H4 (cell line): Measurements from ENCODE around the gene MLNR. TPM values are rescaled to one million over a fixed set of nuclear protein-coding genes. Genes with fewer than 3 reads are reported as not detected.
A peak's percentile ranks its signal among the peaks of the same experiment; 100 is the strongest.

Experiments used
- DNase-seq: peaks from one replicate; pipeline ENCODE4 v3.0.0-alpha.2; 2015; ENCODE audit warnings: low spot score
- total RNA-seq: library from RNA; depleted of rRNA; stranded (reverse); fragments of >200 nt; shearing (Covaris generic); gene quantifications from 2 replicates; pipeline ENCODE4 v1.2.3, GENCODE V29; 2014; rRNA removed

The MLNR gene, protein sequence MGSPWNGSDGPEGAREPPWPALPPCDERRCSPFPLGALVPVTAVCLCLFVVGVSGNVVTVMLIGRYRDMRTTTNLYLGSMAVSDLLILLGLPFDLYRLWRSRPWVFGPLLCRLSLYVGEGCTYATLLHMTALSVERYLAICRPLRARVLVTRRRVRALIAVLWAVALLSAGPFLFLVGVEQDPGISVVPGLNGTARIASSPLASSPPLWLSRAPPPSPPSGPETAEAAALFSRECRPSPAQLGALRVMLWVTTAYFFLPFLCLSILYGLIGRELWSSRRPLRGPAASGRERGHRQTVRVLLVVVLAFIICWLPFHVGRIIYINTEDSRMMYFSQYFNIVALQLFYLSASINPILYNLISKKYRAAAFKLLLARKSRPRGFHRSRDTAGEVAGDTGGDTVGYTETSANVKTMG
- total RNA-seq: not detected in 2 replicates

DNA sequence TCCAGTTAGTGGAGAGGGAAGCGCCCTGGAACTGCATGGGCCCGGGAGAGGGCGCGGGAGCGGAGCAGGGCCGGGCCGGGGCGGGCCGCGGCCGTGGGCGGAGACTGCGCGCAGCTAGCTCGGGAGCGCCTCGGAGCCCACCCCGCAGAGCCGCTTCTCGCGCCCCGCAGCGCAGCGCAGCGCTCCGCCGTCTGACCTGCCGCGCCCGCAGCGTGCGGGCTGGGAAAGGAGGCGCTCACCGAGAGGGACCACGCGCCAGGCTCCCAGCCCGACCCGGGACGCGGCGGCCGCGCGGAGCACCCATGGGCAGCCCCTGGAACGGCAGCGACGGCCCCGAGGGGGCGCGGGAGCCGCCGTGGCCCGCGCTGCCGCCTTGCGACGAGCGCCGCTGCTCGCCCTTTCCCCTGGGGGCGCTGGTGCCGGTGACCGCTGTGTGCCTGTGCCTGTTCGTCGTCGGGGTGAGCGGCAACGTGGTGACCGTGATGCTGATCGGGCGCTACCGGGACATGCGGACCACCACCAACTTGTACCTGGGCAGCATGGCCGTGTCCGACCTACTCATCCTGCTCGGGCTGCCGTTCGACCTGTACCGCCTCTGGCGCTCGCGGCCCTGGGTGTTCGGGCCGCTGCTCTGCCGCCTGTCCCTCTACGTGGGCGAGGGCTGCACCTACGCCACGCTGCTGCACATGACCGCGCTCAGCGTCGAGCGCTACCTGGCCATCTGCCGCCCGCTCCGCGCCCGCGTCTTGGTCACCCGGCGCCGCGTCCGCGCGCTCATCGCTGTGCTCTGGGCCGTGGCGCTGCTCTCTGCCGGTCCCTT is at the start of gene MLNR:
MLNR (plus strand) TSS at position 303 of the 820 bp plus-strand sequence; CDS start at position 303, 0 bp downstream.
- no peak for DNase-seq

GRCh38 chr13:49171359-49171758 is 48.8 kb upstream of the MLNR start:
- no peak for DNase-seq

- DNase-seq: no peak
Measured at GRCh38 chr13:49183672-49184325, 36.3 kb upstream of the MLNR start.

- DNase-seq: no peak
Measured at GRCh38 chr13:49184621-49185020, 35.5 kb upstream of the MLNR start.

DNA sequence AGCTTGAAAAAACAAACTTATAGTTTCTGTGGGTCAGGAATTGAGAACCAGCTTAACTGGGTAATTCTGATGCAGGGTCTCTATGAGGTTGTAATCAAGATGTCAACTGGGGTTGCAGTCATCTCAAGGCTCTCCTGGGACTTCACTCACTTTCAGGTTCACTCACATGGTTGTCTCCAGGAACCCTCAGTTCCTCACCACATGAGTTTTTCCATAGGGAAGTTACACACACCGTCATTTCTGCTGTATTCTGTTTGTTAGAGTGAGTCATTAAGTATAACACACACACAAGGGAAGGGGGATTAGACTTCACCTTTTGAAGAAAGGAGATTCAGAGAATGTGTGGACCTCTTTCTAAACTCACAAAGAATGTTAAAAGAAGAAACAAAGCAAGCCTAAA is 34.9 kb upstream of the MLNR start:
- DNase-seq: no peak

- no peak for DNase-seq
Measured at GRCh38 chr13:49190901-49191300, 29.2 kb upstream of the MLNR start.

GRCh38 chr13:49206641-49207040 is 13.5 kb upstream of the MLNR start:
- no peak for DNase-seq

DNA sequence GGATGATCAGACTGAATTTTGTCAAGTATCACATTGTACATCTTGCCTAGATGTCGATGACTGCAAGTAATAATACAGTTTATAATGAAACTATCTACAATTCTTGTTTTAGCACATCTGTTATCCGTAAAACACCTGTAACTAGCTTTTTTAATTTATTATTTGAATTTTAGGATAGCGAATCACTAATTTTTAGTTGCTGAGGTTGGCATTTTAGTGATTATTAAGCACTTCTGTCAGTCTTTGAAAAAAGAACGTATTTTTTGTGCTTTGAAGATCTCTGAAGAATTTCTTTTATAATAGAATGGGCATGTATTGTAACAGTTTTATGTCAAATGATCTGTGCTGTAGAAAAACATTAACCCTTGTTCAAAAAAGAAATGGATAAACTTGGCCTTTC is 11.5 kb upstream of the MLNR start:
- no peak for DNase-seq

GRCh38 chr13:49210114-49210513 is 10.0 kb upstream of the MLNR start:
- DNase-seq: no peak

GRCh38 chr13:49210669-49211068 is 9.5 kb upstream of the MLNR start:
- no peak for DNase-seq

GRCh38 chr13:49213539-49213938 is 6.6 kb upstream of the MLNR start:
- DNase-seq: no peak

- no peak for DNase-seq
Measured at GRCh38 chr13:49213997-49214916, 5.9 kb upstream of the MLNR start.

DNA sequence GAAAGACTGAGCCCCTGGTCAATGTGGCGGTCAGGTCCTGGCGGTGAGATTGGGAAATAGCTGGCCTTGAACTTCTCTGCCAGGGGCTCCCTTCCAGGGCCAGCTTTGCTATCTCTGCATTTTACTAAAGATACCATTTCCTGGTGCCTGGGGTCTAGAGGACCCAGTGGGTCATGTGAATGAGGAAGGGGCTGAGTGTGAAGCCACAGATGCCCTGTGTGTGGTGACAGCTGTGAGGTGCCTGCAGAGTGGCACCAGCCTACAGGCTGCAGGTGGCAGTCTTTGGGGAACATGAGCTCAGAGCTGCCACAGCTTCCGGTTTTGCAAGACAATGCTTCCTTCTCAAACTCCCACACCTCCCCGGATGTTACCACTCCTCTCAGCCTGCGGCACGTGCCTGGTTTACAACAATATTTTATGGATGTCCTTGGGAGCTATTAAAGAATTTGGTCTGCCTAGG is 5.2 kb upstream of the MLNR start:
- DNase-seq: peak; percentile 39

GRCh38 chr13:49216334-49216733 is 3.8 kb upstream of the MLNR start:
- no peak for DNase-seq

DNA sequence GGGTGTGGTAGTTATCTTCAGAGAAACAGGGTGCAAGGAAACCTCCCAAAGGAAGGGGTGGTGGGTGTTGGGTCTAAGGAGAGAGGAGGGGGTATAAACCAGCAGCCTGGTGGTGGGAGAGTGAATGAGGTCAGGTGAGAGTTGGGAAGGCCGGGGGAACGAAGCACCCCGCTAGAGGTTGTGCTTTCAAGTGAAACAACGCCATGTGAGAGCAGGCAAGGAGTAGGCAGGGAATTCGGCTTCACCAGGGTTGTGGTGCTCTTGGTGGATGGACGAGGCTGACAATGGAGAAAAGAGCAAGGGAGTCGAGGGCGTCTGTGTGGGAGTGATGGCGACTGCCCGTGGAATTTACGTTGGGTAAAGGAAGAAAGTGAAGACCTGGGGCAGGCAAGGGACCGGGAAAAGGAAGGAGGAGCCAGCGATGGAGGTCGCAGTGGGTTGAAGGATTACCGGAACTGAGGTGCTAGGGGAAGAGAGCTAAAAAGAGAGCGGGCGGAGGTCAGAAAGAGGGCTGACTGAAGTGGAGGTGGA is 2.1 kb upstream of the MLNR start:
- no peak for DNase-seq

DNA sequence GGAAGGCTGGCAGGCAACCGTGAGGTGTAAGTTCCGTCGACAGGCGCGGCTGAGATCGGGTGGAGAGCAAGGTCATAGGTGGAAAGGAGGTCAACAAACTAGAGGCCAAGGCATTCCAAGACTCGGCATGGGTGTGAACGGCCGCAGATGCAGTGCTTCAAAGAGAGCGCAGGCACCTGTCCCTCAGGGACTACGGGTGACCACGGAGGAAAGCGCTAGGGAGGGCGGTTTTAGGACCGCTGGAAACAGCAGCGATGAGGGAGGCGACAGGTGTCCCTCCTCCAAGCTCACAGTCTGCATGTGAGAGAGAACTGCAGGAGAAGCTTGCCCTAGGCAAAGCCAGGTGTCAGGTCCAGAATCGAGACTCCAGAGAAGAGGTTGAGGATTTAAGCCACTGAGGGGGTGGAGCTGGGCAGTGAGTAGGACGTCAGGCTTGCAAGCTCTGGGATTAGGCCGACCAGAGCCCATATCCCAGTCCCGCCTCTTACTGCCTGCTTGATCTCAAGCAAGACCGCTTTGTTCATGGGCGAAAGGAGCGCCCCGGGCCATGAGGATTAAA is 1.6 kb upstream of the MLNR start:
- no peak for DNase-seq

GRCh38 chr13:49219647-49220035 is 497 bp upstream of the MLNR start:
- no peak for DNase-seq

GRCh38 chr13:49220856-49221589 is 885 bp downstream of the MLNR start:
- no peak for DNase-seq

GRCh38 chr13:49221590-49221965 is 1.4 kb downstream of the MLNR start:
- no peak for DNase-seq
